ENCODE results near the gene CHDH. TPM values are rescaled to one million over a fixed set of nuclear protein-coding genes. Genes with fewer than 3 reads are reported as not detected.

The CHDH gene
- total RNA-seq, 2 experiments from 2014 or later: 9.0 to 9.1 TPM

DNA sequence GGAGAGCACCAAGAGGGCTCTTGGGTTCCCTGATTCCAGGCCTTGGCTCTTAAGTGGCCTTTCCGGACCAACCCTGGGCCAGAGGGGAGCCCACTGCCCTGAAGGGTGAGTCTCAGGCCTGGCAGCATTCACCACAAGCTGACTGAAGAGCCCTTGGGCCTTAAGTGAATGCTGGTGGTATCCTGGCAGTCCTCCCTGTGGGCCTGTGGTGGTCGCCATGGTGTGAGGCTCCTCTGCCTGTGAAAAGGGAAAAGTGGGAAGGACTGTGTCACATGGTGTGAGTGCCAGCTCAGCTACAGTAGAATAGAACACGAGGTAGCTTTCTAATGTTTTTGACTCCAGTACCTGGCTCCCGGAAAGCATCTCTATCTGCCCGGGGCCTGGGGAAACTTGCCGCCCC lies 15.3 kb downstream of the CHDH start:
- peaks cover 2% of the 10 kb centered on the region for H3K27me3 Mint-ChIP-seq
- POLR2A ChIA-PET: no interaction called here
- no peaks in the 10 kb centered on the region for H3K9me3 Mint-ChIP-seq
- H3K36me3 Mint-ChIP-seq (ENCODE audit: low read depth): peaks cover 3% of the 10 kb centered on the region
- no peak overlapping the region for H3K27ac Mint-ChIP-seq
- H3K4me3 Mint-ChIP-seq: no peak overlapping the region
- H3K4me1 Mint-ChIP-seq: peaks cover 3% of the 10 kb centered on the region
- CTCF ChIA-PET: no interaction called here
- no peak for DNase-seq

DNA sequence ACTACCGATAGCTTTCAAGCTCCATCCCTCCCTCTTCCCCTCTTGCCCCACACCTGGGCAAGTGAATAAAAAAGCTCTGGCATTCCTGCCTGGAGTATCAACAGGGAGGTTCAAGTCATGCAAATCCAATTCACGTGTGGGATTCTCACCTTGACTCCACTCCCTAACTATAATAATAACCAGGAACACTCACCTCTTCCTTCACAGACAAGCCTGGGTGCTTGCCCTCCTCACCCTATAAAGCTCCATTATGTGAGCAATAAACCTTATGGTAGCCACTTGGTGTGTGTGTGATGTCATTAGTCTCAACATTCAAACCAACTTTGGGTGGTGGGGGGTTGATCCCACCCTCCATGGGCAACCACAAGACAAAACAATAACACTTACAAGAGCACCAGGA lies 16.6 kb downstream of the CHDH start:
- Mint-ChIP-seq H3K4me1 (peaks cover 17% of the 10 kb centered on the region), H3K27me3 (peaks cover 8% of the 10 kb centered on the region), H3K36me3 (ENCODE audit: low read depth) (peaks cover 3% of the 10 kb centered on the region), H3K4me3 (no peak overlapping the region), H3K9me3 (no peaks in the 10 kb centered on the region), H3K27ac (no peak overlapping the region)
- ChIA-PET POLR2A (no interaction called here), CTCF (interaction anchor here (0.7 kb wide), 1 partner anchor 62 kb away, joined by 3 read pairs; the partner anchor contains the start of gene SELENOK)
- no peak for DNase-seq

DNA sequence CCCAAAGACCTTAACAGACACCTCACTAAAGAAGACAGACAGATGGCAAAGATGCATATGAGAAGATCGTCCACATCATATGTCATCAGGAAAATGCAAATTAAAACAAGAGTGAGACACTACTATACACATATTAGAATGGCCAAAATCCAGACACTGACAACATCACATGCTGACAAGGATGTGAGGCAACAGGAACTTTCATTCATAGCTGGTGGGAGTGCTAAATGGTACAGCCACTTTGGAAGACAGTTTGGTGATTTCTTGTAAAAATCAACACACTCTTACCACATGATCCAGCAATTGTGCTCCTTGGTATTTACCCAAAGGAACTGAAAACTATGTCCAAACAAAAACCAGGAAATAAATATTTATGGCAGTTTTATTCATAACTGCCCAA lies 17.6 kb downstream of the CHDH start:
- H3K4me3 Mint-ChIP-seq: no peak overlapping the region
- POLR2A ChIA-PET: interaction anchor here (1.1 kb wide), 1 partner anchor 63 kb away, joined by 3 read pairs; the partner anchor contains the start of gene SELENOK
- H3K27me3 Mint-ChIP-seq: peaks cover 8% of the 10 kb centered on the region
- peaks cover 20% of the 10 kb centered on the region for H3K4me1 Mint-ChIP-seq
- H3K36me3 Mint-ChIP-seq (ENCODE audit: low read depth): peaks cover 3% of the 10 kb centered on the region
- CTCF ChIA-PET: no interaction called here
- no peak for DNase-seq
- H3K27ac Mint-ChIP-seq: no peak overlapping the region
- no peaks in the 10 kb centered on the region for H3K9me3 Mint-ChIP-seq

DNA sequence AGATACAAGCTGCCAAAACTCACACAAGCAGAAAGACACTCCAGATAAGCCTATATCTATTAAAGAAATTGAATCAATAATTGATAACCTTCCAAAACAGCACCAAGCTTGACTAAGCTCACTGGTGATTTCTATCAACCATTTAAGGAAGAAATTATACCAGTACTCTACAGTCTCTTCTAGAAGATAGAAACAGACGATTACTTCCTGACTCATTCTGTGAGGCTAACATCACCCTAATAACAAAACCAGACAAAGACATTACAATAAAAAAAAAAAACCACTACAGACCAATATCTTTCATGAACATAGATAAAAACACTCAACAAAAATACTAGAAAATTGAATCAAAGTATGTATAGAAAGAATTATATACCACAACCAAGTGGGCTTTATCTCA lies 20.2 kb downstream of the CHDH start:
- no peak for DNase-seq
- Mint-ChIP-seq H3K9me3 (no peaks in the 10 kb centered on the region), H3K36me3 (ENCODE audit: low read depth) (peaks cover 3% of the 10 kb centered on the region), H3K27me3 (peaks cover 8% of the 10 kb centered on the region), H3K4me1 (peaks cover 20% of the 10 kb centered on the region), H3K27ac (no peak overlapping the region), H3K4me3 (no peak overlapping the region)
- POLR2A ChIA-PET: interaction anchor here (2.2 kb wide), 1 partner anchor 18 kb away, joined by 4 read pairs; no protein-coding TSS in a partner anchor
- CTCF ChIA-PET: no interaction called here

DNA sequence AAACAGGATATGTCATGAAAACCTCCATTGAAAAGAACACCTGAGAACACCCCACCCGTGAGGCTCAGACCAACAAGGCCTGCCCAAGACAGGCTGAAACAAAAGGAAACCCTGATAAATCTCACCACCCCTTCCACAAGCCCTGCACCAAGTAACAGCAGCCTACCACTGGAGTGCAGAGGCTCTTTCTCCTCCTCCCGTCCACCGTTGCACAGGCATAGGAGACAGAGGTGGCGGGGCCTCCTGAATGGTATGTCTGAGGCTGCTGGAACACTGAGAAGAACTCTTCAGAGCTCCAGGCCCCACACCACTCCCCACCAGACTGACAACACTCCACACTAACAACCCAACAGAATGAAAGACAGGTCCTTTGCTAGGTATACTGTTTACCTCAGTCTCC lies 21.4 kb downstream of the CHDH start:
- Mint-ChIP-seq H3K27ac (no peak overlapping the region), H3K27me3 (peaks cover 8% of the 10 kb centered on the region), H3K4me3 (no peak overlapping the region), H3K9me3 (no peaks in the 10 kb centered on the region), H3K4me1 (peaks cover 20% of the 10 kb centered on the region), H3K36me3 (ENCODE audit: low read depth) (peaks cover 3% of the 10 kb centered on the region)
- DNase-seq: no peak
- POLR2A ChIA-PET: interaction anchor here (2.2 kb wide), 1 partner anchor 20 kb away, joined by 4 read pairs; no protein-coding TSS in a partner anchor
- CTCF ChIA-PET: no interaction called here

DNA sequence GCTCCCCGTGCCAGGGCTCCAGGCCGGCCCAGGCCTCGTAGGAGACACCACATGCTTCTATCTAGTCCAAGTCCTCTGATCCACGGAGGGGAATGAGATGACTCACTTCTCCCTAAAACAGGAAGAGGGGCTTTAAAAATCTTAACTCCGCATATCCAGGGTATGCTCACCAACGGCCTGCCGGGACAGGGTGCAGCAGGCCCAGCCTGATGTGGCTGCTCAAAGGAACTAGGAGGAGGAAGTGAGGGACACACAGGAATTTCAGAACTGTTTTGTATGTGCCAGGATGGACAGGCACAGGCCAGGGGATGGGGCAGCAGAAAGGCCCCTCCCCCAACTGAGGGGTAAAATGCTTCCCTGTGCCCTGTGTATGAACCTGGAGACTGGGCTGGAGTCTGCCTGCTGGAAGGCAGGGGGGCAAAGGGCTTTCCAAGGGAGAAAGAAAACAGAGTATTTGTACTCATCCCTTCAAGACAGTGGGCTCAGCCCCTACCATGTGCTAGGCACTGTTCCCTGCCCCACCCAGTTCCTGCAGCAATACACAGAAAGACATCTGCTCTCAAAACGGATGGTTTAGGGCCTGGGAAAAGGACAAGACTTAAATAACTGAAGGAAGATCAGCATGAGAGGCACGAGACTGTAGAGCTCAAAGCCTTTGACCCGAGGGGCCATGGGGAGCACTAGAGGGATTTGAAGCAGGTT lies 22.1 kb downstream of the CHDH start:
- no peak overlapping the region for H3K4me3 Mint-ChIP-seq
- H3K27ac Mint-ChIP-seq: no peak overlapping the region
- no peaks in the 10 kb centered on the region for H3K9me3 Mint-ChIP-seq
- peaks cover 3% of the 10 kb centered on the region for H3K36me3 Mint-ChIP-seq (ENCODE audit: low read depth)
- peaks cover 8% of the 10 kb centered on the region for H3K27me3 Mint-ChIP-seq
- no peak for DNase-seq
- ChIA-PET CTCF (interaction anchor here (0.6 kb wide), 1 partner anchor 14 kb away, joined by 3 read pairs; no protein-coding TSS in a partner anchor), POLR2A (no interaction called here)
- H3K4me1 Mint-ChIP-seq: peaks cover 20% of the 10 kb centered on the region

DNA sequence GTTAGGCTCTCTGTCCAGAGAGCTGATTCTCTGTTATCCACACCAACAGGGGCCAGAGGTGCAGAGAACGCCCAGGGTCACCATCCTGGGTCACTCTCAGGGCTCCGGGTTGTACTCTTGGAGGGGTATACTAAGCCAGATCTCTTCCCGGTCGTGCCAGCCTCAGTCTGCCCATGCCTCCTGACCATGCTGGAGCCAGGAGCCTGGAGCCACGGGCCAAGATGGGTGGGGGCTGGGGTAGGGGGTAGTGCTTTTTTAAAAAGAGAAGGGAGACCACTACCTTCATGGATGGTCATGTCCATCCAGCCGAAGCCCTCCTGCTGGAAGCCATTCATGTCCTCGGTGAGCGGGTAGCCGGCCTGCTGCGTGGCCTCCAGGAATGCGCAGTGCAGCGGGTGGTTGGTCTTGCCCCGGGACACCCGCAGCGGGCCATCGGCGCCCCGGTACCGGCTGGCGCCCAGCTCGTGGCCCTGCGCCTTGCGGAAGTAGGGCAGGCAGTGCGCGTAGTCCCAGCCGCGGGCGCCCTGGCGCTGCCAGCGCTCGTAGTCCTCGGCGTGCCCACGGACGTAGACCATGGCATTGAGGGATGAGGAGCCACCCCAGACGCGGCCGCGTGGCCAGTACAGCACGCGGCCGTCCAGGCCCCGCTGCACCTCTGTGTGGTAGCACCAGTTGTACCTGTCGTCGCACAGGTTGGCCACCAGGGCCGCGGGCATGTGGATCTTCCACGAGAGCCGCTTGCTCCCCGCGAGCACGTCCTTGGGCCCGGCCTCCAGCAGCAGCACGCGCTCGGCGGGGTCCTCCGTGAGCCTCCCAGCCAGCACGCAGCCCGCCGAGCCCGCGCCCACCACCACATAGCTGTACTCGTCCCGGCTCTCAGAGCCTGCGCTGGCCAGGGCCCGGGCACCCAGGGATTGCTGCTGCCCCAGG lies 22.9 kb downstream of the CHDH start:
- Mint-ChIP-seq H3K4me3 (no peak overlapping the region), H3K36me3 (ENCODE audit: low read depth) (peaks cover 3% of the 10 kb centered on the region), H3K4me1 (peaks cover 20% of the 10 kb centered on the region), H3K9me3 (no peaks in the 10 kb centered on the region), H3K27ac (no peak overlapping the region), H3K27me3 (peaks cover 8% of the 10 kb centered on the region)
- CTCF ChIA-PET: interaction anchor here (0.6 kb wide), 1 partner anchor 13 kb away, joined by 3 read pairs; no protein-coding TSS in a partner anchor
- POLR2A ChIA-PET: interaction anchor here (1.4 kb wide), 1 partner anchor 68 kb away, joined by 4 read pairs; no protein-coding TSS in a partner anchor
- no peak for DNase-seq

DNA sequence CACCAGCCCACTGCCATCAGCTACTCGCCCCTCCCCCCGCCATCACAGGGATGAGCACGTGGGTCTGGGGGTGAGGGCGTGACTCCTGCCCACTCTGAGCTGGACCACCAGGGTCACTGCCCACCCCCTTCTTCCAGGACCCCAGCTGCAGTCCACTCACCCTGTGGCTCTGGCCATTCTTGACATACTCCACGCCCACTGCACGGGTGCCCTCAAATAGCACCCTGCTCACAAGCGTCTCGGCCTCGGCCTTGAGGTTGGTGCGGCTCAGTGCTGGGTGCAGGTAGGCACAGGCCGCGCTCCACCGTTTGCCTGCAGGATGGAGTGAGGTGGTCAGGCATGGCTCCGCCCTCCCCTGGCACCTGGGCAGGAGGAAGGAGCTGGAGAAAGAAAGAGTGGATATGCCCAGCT lies 23.9 kb downstream of the CHDH start:
- Mint-ChIP-seq H3K9me3 (no peaks in the 10 kb centered on the region), H3K27ac (no peak overlapping the region), H3K27me3 (peaks cover 8% of the 10 kb centered on the region), H3K4me3 (no peak overlapping the region), H3K4me1 (peaks cover 26% of the 10 kb centered on the region), H3K36me3 (ENCODE audit: low read depth) (peaks cover 3% of the 10 kb centered on the region)
- CTCF ChIA-PET: no interaction called here
- DNase-seq: no peak
- POLR2A ChIA-PET: interaction anchor here (1.4 kb wide), 1 partner anchor 68 kb away, joined by 4 read pairs; no protein-coding TSS in a partner anchor

DNA sequence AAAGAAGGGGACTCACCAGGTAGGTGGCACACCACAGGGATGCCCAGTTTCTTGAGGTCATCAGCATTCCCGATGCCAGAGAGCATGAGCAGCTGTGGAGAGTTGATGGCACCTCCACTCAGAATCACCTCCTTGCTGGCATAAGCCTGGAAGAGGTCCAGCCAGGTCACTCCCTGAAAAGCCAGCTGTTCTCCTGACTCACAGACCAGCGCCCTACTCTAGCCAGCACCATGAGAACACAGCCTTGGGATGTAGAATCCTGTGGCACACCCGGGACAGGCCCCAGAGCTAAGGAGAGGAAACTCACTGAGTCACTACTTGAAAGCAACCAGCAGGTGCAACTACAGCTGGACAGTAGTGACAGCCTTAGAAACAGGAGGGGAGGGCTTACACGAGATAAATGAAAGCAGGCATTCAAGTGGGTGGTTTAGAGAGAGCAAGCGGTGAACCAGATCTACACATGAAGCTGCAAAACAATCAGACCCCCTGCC lies 24.5 kb downstream of the CHDH start:
- no peak for DNase-seq
- peaks cover 26% of the 10 kb centered on the region for H3K4me1 Mint-ChIP-seq
- H3K4me3 Mint-ChIP-seq: no peak overlapping the region
- CTCF ChIA-PET: no interaction called here
- POLR2A ChIA-PET: interaction anchor here (1.4 kb wide), 1 partner anchor 69 kb away, joined by 4 read pairs; no protein-coding TSS in a partner anchor
- H3K36me3 Mint-ChIP-seq (ENCODE audit: low read depth): no peaks in the 10 kb centered on the region
- no peaks in the 10 kb centered on the region for H3K9me3 Mint-ChIP-seq
- H3K27ac Mint-ChIP-seq: no peak overlapping the region
- peaks cover 7% of the 10 kb centered on the region for H3K27me3 Mint-ChIP-seq

DNA sequence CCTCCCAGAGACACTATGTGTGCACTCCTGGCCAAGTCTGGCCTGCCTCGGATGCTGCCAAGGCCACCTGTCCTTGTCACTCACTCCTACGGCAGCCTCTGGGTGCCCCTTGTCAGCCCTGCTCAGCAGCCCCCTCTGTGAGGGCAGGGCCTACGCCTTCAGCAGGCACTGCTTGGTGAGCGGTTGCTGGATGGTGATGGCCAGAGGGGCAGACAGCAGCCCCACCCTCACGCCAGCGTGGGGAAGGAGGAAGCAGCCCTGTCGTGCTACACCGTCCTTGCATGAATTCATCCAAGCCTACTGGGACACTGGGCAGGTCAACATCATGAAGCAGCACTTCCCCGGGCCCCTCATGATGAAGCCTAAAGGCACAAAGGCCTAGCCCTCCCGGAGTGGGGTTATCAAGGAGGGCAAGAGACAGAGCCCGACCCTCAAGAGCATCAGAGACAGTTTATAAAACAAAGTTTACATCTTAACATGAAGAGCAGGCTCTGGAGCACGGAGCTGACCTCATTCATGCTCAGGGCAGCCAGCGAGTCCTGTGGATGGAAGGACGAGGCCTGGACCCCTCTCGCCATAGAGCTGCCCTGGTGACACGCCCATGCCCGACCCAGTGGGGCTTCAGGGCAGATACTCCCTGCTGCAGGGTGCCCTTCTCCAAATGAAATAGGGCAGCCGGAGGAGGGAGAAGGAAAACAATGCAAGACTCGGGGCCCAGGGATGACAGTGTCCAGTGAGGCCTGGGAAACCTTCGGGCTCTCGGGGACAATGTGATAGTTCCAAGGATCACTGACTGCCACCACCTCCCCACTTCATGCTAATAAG lies 25.3 kb downstream of the CHDH start:
- POLR2A ChIA-PET: no interaction called here
- Mint-ChIP-seq H3K4me1 (peaks cover 23% of the 10 kb centered on the region), H3K9me3 (no peaks in the 10 kb centered on the region), H3K27me3 (peaks cover 7% of the 10 kb centered on the region), H3K27ac (no peak overlapping the region), H3K36me3 (ENCODE audit: low read depth) (no peaks in the 10 kb centered on the region), H3K4me3 (no peak overlapping the region)
- CTCF ChIA-PET: no interaction called here
- no peak for DNase-seq

DNA sequence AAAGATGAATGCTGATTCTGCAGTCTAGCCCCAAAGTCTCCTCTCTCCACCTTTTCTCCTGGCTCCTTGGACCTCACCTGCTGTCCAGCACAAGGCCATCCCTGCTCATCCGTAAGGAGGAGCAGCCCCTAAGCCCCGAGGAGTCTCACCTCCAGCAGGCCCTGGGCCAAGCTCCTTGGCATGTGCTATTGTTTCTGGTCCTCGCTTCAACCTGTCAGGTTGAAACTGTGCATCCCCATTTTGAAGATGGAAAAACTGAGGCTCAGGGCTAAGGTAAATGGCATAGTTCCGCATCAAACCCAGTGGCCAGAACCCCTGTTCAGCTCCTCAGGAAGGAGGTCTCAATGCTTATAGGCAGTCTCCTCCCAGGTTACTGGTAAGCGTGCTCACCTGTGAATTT lies 26.1 kb downstream of the CHDH start:
- no peak for DNase-seq
- ChIA-PET POLR2A (no interaction called here), CTCF (no interaction called here)
- Mint-ChIP-seq H3K4me1 (peaks cover 14% of the 10 kb centered on the region), H3K27ac (no peak overlapping the region), H3K27me3 (peaks cover 2% of the 10 kb centered on the region), H3K4me3 (no peak overlapping the region), H3K9me3 (no peaks in the 10 kb centered on the region), H3K36me3 (ENCODE audit: low read depth) (no peaks in the 10 kb centered on the region)

DNA sequence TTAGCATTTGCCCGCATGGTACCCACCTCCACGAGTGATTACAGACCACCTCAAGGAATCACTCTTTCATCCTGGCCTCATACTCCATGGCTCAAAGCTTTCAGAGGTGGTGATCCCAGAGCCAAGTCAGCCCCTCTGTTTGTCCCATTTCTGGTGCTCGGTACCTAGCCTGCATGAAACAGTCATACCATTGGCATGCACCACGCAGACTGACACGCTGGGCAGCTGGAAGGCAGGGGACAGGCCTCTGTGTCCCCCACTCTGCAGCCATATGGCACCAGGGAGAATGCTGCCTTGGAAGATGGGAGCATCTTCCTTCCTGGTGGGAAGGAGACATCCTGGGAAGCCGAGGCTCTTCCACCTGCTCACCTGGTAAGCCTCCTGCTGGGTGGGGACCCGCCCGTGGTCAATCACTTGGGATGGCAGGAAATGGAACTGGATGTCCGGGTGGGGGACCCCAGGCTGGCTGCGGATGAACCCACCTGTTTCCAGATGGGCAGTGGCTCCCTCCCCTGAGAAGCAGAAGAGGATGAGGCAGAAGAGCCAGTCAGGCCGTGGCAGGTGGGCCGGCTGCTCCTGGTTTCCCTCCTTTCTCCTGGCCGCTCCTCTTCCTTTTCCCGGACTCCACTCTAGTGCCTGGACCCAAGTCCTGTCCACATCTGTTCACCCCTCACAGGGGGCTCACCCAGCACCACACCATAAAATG lies 26.9 kb downstream of the CHDH start:
- Mint-ChIP-seq H3K4me1 (peaks cover 7% of the 10 kb centered on the region), H3K27ac (no peak overlapping the region), H3K4me3 (no peak overlapping the region), H3K27me3 (no peaks in the 10 kb centered on the region), H3K9me3 (no peaks in the 10 kb centered on the region), H3K36me3 (ENCODE audit: low read depth) (no peaks in the 10 kb centered on the region)
- POLR2A ChIA-PET: no interaction called here
- CTCF ChIA-PET: no interaction called here
- no peak for DNase-seq
